KOPT-K1 (cell line): ENCODE results near the gene FSD1.
"Not testable (repeated sequence)": the region's sequence is repeated elsewhere in the genome, so short reads cannot be mapped to it uniquely, and the experiment has no call there.

Source experiments
- H3K27ac ChIP-seq: fragments of 200-600 bp; sonication (generic); 2 replicates; pipeline ENCODE4 v1.5.1; 2016; ENCODE audit warnings: antibody characterized with exemption, mild to moderate bottlenecking, low read depth, low read length; ENCODE audit not compliant: poor library complexity, severe bottlenecking
- H3K36me3 ChIP-seq: fragments of 200-600 bp; sonication (generic); 2 replicates; pipeline ENCODE4 v1.5.1; 2017; ENCODE audit warnings: antibody characterized with exemption, mild to moderate bottlenecking, low read length, moderate library complexity; ENCODE audit not compliant: insufficient read depth
- H3K9me3 ChIP-seq: fragments of 200-600 bp; sonication (generic); 2 replicates; pipeline ENCODE4 v1.5.1; 2017; ENCODE audit warnings: antibody characterized with exemption, low read length, mild to moderate bottlenecking; ENCODE audit not compliant: insufficient read depth, poor library complexity, severe bottlenecking

Gene FSD1

DNA sequence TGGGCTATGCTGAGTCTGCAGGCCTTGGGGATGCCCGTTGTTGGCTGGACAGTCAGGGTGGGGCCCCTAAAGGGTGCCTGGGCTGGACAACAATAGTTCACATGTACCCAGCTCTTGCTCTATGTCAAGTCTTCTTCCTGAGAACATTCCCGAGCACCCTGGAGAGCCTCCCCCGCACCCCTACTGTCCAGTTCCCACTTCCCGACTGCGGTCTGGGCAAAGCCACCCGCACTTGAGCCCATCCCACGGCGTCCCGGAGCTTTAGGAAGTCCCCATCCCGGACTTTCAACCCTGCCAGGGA, 37.9 kb downstream of the FSD1 start:
- Histone ChIP-seq H3K9me3 (no peaks in the 10 kb centered on the region), H3K27ac (peak overlapping the region; percentile 75)

DNA sequence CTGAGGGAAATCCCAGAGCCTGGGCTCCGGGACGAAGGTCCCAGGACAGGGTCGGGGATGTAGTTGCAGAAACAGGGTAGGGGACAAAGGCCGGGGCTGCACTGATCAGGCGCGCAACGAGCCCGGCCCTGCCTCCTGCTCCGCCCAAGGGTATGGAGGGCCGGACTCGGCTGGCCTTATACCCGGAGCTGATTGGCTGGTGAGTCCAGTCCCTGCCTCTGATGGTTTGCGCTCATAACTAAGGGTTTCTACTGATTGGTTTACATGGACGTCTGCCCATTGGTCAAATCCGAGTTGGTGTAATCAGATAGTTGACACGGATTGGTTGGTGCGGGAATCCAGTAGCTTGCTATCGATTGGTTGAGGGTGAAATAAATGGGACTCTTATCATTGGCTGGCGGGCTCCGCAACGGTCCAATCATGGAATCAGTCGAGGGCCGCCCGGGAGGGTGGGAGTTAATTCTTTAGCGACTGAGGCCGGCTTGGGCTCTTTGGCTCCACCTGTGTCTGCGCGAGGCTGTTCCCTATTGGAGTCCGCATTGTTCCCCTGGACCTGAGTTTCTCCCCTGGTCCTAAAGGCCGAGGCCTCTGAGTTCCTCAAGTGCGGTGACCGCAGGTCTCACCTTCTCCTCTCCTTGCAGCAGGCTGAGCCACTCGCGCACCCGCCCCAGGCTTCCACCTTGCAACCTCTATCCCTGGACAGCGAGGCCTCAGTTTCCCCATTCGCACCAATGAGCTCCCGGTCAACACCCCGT, 38.4 kb downstream of the FSD1 start:
- Histone ChIP-seq H3K9me3 (no peaks in the 10 kb centered on the region), H3K27ac (peak overlapping the region; percentile 75), H3K36me3 (peaks cover 12% of the 10 kb centered on the region; the same call in 1 of the 2 replicates)

More for the DNA sequence above, 37.9 kb downstream of the FSD1 start:
- peaks cover 12% of the 10 kb centered on the region; the same call in 1 of the 2 replicates for H3K36me3 ChIP-seq

DNA sequence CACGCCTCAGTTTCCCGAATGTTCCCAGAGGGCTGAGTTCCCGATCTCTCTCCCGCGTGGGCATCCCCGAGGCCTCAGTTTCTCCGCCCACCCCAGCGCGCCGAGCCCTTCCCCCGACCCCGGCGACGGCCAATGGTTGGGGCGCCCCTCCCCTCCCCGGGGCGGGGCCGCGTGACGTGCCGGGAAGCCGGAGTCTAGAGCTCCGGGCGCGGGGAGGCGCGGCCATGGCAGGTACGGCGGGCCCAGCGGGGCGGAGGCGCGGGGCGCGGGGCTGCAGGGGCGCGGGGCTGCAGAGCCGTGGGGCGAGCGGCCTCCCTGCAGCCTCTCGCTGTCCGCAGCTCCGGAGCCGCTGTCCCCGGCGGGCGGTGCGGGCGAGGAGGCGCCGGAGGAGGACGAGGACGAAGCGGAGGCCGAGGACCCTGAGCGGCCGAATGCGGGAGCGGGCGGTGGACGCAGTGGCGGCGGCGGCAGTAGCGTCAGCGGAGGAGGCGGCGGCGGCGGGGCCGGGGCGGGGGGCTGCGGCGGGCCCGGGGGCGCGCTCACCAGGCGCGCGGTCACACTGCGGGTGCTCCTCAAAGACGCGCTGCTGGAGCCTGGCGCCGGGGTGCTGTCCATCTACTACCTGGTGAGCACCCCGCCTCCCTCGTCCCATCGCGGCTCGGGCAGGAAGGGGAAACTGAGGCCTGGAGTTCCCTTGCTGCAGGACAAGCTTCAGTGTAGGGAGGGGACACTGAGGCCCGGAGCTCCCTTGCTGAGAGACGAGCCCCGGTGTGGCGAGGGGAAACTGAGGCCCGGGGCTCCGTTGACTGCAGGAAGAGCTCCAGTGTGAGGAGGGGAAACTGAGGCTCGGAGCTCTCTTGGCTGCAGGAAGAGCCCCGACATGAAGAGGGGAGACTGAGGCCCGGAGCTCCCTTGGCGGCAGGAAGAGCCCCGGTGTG, 39.2 kb downstream of the FSD1 start, which contains the start of gene MPND:
TSS of gene MPND (plus strand) at position 193 of the 938 bp plus-strand sequence. CDS start at position 225, 32 bp downstream.
- Histone ChIP-seq H3K9me3 (no peaks in the 10 kb centered on the region), H3K36me3 (peaks cover 16% of the 10 kb centered on the region; the same call in 1 of the 2 replicates), H3K27ac (peak within 1 kb of the TSS; percentile 75)

DNA sequence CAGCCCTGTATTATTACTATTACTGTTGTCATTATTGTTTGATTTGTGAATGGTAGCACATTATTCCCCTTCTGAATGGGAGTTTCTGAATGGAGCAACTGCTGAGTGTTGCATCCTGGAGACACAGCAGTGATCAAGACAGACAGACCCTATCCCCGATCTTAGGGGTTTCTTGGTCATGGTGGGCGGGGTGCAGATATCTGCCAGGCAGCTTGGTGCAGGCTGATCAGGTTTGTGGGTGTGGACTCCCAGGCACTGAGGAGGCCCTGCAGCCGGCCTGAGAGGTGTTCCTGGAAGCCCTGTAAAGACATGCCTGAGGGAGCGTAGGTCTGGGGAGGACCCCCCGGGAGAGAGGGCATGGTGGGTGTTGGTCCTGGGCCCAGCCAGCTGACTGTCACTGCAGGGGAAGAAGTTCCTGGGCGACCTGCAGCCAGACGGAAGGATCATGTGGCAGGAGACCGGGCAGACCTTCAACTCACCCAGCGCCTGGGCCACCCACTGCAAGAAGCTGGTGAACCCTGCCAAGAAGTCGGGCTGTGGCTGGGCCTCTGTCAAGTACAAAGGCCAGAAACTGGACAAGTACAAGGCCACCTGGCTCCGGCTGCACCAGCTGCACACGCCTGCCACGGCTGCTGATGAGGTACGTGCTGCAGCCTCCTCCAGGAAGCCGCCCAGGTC, 41.1 kb downstream of the FSD1 start:
- Histone ChIP-seq H3K27ac (no peak overlapping the region), H3K9me3 (no peaks in the 10 kb centered on the region), H3K36me3 (peaks cover 24% of the 10 kb centered on the region; the same call in 1 of the 2 replicates)

DNA sequence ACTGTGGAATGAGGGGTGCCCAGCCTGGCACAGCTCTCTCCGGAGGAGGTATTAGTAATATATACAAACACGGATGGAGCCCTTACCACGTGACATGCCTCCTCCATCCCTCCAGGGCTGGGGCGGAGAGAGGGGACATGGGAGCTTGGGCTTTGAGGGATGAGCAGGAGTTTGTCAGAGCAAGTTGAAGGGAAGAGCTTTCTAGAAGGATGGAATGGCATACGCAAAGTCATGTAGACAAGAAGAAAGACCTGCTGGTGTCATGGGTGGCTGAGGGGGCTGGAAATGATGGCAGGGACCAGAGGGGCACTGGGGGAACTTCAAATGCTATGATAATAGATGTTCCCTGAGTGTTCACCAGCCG, 41.6 kb downstream of the FSD1 start:
- H3K36me3 ChIP-seq = peaks cover 28% of the 10 kb centered on the region; the same call in 1 of the 2 replicates

DNA sequence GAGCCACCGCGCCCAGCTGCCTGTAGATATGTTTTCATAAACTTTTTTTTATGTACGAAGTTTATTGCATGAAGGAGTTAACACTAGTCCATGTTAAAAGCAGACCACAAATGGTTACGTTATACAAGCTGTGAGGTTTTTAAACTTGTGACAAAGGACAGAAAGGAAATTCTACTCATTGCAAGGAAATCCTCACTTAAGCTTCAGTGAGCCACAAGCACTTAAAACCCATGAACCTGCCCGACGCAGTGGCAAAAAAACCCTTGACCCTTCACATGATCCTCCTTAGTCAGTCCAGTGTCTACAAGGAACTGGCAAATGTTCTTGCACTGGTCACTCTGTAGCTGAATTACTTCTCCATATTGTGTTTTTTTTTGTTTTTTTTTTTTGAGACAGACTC, 43.1 kb downstream of the FSD1 start:
- peaks cover 28% of the 10 kb centered on the region; the same call in 1 of the 2 replicates for H3K36me3 ChIP-seq
- no peak overlapping the region for H3K27ac ChIP-seq
- no peaks in the 10 kb centered on the region for H3K9me3 ChIP-seq

More for the DNA sequence above, 41.6 kb downstream of the FSD1 start:
- Histone ChIP-seq H3K9me3 (no peaks in the 10 kb centered on the region), H3K27ac (no peak overlapping the region)

DNA sequence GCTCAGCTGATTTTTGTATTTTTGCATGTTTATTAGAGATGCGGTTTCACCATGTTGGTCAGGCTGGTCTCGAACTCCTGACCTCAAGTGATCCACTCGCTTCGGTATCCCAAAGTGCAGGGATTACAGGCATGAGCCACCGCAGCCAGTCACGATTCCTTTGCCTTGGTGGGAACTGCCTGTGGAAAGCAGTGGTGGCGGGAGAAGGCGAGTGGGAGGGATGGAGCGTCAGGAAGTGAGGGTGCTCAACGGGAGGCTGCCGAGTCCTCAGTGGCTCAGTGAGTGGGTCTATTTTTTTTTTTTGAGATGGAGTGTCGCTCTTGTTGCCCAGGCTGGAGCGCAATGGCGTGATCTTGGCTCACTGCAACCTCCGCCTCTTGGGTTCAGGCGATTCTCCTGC, 44.8 kb downstream of the FSD1 start:
- H3K36me3 ChIP-seq = peaks cover 36% of the 10 kb centered on the region; the same call in 1 of the 2 replicates
- not testable (repeated sequence) for H3K9me3 ChIP-seq, H3K27ac ChIP-seq

DNA sequence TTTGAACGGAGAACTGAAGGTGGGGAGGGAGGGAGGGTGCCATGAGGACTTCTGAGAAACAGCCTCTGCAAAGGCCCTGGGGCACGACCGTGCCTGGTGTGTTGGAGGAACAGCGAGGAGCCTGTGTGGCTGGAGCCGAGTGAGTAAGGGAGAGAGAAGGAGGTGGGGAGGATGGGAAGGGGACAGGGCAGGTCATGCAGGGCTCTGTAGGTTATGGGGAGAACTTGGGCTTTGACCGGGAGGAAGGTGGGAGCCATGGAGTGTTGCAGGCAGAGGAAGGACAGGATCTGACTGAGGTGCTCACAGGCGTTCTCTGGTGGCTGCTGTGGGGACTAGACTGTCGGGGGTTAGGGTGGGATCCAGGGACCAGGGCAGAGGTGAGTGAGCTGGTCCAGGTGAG, 45.7 kb downstream of the FSD1 start:
- peaks cover 36% of the 10 kb centered on the region; the same call in 1 of the 2 replicates for H3K36me3 ChIP-seq
- H3K9me3 ChIP-seq = no peaks in the 10 kb centered on the region
- no peak overlapping the region for H3K27ac ChIP-seq

DNA sequence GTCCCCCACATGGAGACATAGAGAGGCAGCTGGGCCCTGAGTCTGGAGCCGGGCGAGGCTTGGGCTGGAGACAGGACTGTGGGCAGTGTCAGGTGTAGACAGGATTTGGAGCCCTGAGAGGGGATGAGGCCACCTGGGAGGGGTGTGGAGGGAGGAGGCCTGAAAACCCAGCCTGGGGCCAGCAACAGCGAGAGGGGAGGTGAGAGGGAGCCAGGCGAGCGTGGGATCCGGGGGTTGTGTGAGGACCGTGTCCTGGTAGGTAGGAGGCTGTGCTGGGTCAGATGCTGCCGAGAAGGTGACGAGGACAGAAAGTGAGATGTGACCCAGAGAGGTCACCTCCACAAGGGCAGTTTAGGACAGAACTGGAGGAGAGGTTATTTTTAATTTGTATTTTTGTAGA, 46.3 kb downstream of the FSD1 start:
- Histone ChIP-seq H3K9me3 (no peaks in the 10 kb centered on the region), H3K36me3 (peaks cover 32% of the 10 kb centered on the region; the same call in 1 of the 2 replicates), H3K27ac (no peak overlapping the region)

DNA sequence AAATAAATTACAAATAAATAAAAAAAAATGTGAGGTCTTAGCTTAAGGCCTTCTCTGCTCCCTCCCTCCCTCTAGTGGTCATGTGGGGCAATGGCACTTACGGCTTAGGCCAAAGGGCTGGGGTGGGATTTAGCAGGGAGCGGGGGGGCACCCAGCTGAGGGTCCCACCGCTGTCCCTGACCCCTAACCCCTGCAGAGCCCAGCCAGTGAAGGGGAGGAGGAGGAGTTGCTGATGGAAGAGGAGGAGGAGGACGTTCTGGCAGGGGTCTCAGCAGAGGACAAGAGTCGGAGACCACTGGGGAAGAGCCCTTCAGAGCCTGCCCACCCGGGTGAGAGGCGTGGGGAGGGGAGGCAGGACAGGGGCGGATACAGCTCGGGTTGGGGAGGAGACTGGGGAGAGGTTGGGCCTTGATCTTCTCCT, 48.3 kb downstream of the FSD1 start:
- Histone ChIP-seq H3K36me3 (peaks cover 38% of the 10 kb centered on the region; the same call in 1 of the 2 replicates), H3K9me3 (no peaks in the 10 kb centered on the region), H3K27ac (no peak overlapping the region)

DNA sequence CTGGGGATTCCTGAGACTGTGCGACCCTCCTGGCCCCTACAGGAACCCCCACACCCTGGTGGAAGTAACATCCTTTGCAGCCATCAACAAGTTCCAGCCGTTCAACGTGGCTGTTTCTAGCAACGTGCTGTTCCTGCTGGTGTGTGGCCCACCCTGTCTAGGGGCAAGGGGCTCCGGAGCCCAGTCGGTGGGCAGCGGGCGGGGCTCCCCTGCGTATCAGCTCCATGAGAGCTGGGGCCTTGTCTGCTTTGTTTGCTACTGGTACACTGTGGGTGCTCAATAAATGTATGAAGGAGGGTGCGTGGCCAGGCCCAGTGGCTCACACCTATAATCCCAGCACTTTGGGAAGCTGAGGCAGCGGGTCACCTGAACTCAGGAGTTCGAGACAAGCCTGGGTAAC, 49.9 kb downstream of the FSD1 start:
- H3K27ac ChIP-seq = no peak overlapping the region
- peaks cover 48% of the 10 kb centered on the region; the same call in 1 of the 2 replicates for H3K36me3 ChIP-seq
- no peaks in the 10 kb centered on the region for H3K9me3 ChIP-seq

DNA sequence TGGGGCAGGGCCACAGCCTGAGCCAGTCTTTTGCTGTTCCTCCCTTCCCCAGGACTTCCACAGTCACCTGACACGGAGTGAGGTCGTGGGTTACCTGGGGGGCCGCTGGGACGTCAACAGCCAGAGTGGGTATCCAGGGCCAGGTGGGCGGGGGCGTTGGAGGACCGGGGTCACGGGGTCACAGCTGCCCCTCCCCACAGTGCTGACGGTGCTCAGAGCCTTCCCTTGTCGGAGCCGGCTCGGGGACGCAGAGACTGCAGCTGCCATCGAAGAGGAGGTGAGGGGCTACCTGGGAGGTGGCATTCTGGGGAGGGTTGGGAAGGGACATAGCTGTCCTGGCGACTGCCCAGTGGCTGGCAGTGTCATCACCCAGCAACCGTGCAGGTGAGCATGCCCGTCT, 50.5 kb downstream of the FSD1 start:
- no peak overlapping the region for H3K27ac ChIP-seq
- H3K9me3 ChIP-seq = no peaks in the 10 kb centered on the region
- peaks cover 53% of the 10 kb centered on the region; the same call in 1 of the 2 replicates for H3K36me3 ChIP-seq

DNA sequence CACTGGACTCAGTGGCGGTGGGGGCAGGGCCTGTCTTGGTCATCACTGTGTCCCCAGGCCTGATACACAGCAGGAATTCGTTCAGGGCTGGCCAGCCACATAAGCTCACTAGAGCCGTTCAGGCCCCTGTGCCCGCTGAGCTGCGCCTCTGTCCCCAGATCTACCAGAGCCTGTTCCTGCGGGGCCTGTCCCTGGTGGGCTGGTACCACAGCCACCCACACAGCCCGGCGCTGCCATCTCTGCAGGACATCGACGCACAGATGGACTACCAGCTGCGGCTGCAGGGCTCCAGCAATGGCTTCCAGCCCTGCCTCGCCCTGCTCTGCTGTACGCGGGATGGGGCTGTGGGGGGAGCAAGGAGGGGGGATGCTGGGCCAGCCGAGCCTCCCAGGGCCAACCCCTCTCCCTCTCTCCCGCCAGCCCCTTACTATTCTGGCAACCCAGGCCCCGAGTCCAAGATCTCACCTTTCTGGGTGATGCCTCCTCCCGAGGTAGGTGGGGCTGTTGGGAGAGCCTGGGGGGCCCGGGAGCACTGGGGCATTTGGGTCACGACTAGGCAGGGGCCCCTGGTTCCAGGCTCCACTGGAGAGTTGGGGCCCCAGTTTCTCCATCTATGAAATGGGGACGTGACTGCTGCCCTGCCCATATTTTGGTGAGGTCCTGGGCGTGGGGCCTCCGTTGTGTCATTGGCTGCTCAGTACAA, 52.8 kb downstream of the FSD1 start:
- no peak overlapping the region for H3K27ac ChIP-seq
- H3K36me3 ChIP-seq = peaks cover 68% of the 10 kb centered on the region
- no peaks in the 10 kb centered on the region for H3K9me3 ChIP-seq

DNA sequence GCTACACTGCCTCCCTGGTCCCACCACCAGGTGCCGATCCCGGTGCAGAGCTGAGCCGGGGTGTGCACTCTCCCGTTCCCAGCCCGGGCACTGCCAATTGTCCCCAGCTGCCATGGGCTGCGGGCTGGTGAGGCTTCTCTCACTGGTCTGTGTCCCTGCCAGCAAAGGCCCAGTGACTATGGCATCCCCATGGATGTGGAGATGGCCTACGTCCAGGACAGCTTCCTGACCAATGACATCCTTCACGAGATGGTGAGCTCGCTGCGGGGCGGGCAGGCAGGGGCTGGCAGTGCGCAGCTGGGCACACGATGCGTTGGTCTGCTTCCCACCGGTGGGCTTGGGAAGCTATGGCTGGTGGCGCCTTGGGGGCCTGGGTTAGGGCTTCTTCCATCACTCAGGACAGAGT, 53.5 kb downstream of the FSD1 start:
- Histone ChIP-seq H3K36me3 (peaks cover 75% of the 10 kb centered on the region), H3K9me3 (no peaks in the 10 kb centered on the region), H3K27ac (no peak overlapping the region)
